ENCODE results near the gene CACNA1F. TPM values are rescaled to one million over a fixed set of nuclear protein-coding genes. Genes with fewer than 3 reads are reported as not detected.
A peak's percentile ranks its signal among the peaks of the same experiment; 100 is the strongest.
"Not testable (repeated sequence)": the region's sequence is repeated elsewhere in the genome, so short reads cannot be mapped to it uniquely, and the experiment has no call there.

The CACNA1F gene
- total RNA-seq, 1 donor from 2014 or later, result 0.07 TPM

DNA sequence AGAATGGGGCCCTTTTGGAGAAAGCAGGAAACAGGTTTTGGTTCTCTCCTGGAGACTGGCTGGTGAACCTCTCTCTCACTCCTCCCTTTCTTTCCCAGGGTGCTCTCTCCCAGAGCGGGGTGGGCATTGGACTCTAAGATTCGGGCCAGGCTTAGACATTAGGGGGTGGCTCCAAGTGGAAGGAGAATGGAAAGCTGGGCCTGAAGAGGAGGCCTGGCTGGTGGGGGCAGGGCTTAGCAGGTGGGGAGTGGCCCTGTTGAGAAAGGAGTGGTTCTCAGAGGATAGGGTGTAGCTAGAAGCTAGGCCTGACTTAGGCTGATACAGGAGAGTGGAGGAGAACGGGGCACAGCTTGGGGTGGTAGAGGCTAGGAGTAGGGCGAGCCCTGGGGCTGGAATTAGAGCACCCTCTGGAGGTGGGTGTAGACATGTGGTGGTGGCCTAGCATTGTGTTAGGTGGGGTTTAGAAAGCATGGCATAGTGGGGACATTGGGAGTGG lies 55.8 kb downstream of the CACNA1F start:
- peaks cover 48% of the 10 kb centered on the region for H3K36me3 Mint-ChIP-seq (ENCODE audit: low read depth)
- intact Hi-C loops (cut with micrococcal nuclease), result no loop called here
- no peaks in the 10 kb centered on the region for H3K27me3 Mint-ChIP-seq
- H3K9me3 Mint-ChIP-seq, result no peaks in the 10 kb centered on the region
- no peak for DNase-seq
- peak overlapping the region; percentile 29 for H3K27ac Mint-ChIP-seq
- H3K4me1 Mint-ChIP-seq, result peaks cover 20% of the 10 kb centered on the region
- no peak overlapping the region for H3K4me3 Mint-ChIP-seq

- H3K27ac Mint-ChIP-seq, result no peak overlapping the region
- H3K27me3 Mint-ChIP-seq, result no peaks in the 10 kb centered on the region
- no peak overlapping the region for H3K4me3 Mint-ChIP-seq
- no peaks in the 10 kb centered on the region for H3K9me3 Mint-ChIP-seq
- intact Hi-C loops (cut with micrococcal nuclease), result no loop called here
- peaks cover 44% of the 10 kb centered on the region for H3K36me3 Mint-ChIP-seq (ENCODE audit: low read depth)
- peaks cover 20% of the 10 kb centered on the region for H3K4me1 Mint-ChIP-seq
- no peak for DNase-seq
Observed at GRCh38 chrX:49176421-49177326, 56.5 kb downstream of the CACNA1F start.

- Mint-ChIP-seq H3K36me3 (ENCODE audit: low read depth) (peaks cover 44% of the 10 kb centered on the region), H3K9me3 (no peaks in the 10 kb centered on the region), H3K4me1 (peaks cover 20% of the 10 kb centered on the region), H3K4me3 (no peak overlapping the region), H3K27ac (no peak overlapping the region), H3K27me3 (no peaks in the 10 kb centered on the region)
- no peak for DNase-seq
- intact Hi-C loops (cut with micrococcal nuclease), result no loop called here
Observed at GRCh38 chrX:49175435-49176274, 57.5 kb downstream of the CACNA1F start.

GRCh38 chrX:49174723-49175122 lies 58.4 kb downstream of the CACNA1F start:
- intact Hi-C loops (cut with micrococcal nuclease), result no loop called here

DNA sequence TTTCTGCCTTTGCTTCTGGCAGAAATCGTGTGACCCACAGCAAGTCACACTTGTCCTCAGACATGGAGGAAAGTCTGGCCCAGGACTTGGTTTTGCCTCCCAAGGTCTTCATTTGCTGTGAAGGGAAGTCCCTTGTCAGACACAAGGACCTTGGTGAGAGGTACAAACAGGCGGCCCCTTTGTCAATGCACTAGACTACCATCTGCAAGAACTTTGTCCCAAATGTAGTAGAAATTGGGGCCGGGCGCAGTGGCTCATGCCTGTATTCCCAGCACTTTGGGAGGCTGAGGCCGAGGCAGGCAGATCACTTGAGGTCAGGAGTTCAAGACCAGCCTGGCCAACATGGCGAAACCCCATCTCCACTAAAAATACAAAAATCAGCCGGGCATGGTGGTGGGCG lies 59.6 kb downstream of the CACNA1F start:
- H3K27ac Mint-ChIP-seq, DNase-seq, H3K9me3 Mint-ChIP-seq, H3K27me3 Mint-ChIP-seq: not testable (repeated sequence)
- H3K36me3 Mint-ChIP-seq (ENCODE audit: low read depth), result peaks cover 31% of the 10 kb centered on the region
- peaks cover 21% of the 10 kb centered on the region for H3K4me1 Mint-ChIP-seq
- H3K4me3 Mint-ChIP-seq, result peak overlapping the region; percentile 90
- intact Hi-C loops (cut with micrococcal nuclease), result loop anchor here (2.0 kb wide), 1 partner anchor 17 kb away; no protein-coding TSS in a partner anchor

More at GRCh38 chrX:49174723-49175122, 58.4 kb downstream of the CACNA1F start:
- Mint-ChIP-seq H3K9me3 (no peaks in the 10 kb centered on the region), H3K36me3 (ENCODE audit: low read depth) (peaks cover 39% of the 10 kb centered on the region), H3K4me3 (no peak overlapping the region), H3K4me1 (peaks cover 20% of the 10 kb centered on the region), H3K27me3 (no peaks in the 10 kb centered on the region), H3K27ac (no peak overlapping the region)
- DNase-seq, result no peak

DNA sequence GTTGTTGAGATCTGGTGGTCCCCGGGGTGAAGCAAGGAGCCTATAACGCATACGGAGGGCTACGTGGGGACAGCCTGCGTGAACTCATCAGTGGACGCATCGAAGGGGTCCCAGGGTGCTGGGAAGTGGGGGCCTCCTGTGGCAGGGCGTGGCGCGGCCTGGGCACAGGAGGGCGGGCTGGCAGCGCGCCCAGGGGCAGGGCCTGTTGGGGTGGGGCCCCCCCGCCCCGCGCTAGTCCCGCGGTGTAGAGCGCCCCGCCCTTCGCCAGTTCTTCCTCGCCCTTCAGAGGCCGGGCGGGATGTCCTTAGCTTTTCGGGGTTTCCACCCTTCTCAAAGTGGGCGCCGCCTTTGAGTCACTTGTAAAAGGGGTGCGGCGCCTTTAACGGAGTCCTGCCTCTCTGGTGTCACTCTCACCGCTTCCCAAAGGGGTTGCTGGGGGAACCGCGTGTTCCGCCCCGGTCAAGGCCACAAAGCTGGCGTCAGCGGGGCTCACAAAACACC lies 60.8 kb downstream of the CACNA1F start:
- Mint-ChIP-seq H3K27me3 (no peaks in the 10 kb centered on the region), H3K4me3 (peak overlapping the region; percentile 90), H3K4me1 (peaks cover 24% of the 10 kb centered on the region), H3K9me3 (no peaks in the 10 kb centered on the region), H3K36me3 (ENCODE audit: low read depth) (peaks cover 26% of the 10 kb centered on the region), H3K27ac (peak overlapping the region; percentile 91)
- DNase-seq, result peak; percentile 89
- intact Hi-C loops (cut with micrococcal nuclease), result loop anchor here (2.0 kb wide), 1 partner anchor 18 kb away; no protein-coding TSS in a partner anchor

GRCh38 chrX:49171752-49172279 lies 61.3 kb downstream of the CACNA1F start, which contains the start of gene PLP2:
Gene PLP2, plus strand, starts transcription at chrX:49171898. Its CDS starts 103 bp downstream, at chrX:49172001.
- peak; percentile 87 for DNase-seq
- Mint-ChIP-seq H3K9me3 (no peaks in the 10 kb centered on the region), H3K4me1 (peaks cover 25% of the 10 kb centered on the region), H3K4me3 (peak within 1 kb of the TSS; percentile 90), H3K27me3 (no peaks in the 10 kb centered on the region), H3K27ac (peak within 1 kb of the TSS; percentile 91), H3K36me3 (ENCODE audit: low read depth) (peaks cover 25% of the 10 kb centered on the region)
- intact Hi-C loops (cut with micrococcal nuclease), result loop anchor here (2.0 kb wide), 1 partner anchor 19 kb away; no protein-coding TSS in a partner anchor

- H3K27ac Mint-ChIP-seq, result peak overlapping the region; percentile 94
- H3K4me1 Mint-ChIP-seq, result peaks cover 30% of the 10 kb centered on the region
- intact Hi-C loops (cut with micrococcal nuclease), result loop anchor here (10.0 kb wide), 2 partner anchors 63 to 363 kb away; partner anchors contain the start of gene HDAC6
- H3K36me3 Mint-ChIP-seq (ENCODE audit: low read depth), result peaks cover 2% of the 10 kb centered on the region
- H3K27me3 Mint-ChIP-seq, result no peaks in the 10 kb centered on the region
- H3K4me3 Mint-ChIP-seq, result peak overlapping the region; percentile 83
- DNase-seq, result no peak
- no peaks in the 10 kb centered on the region for H3K9me3 Mint-ChIP-seq
Observed at GRCh38 chrX:49167740-49168108, 65.4 kb downstream of the CACNA1F start.

- Mint-ChIP-seq H3K4me3 (peak overlapping the region; percentile 83), H3K4me1 (peaks cover 28% of the 10 kb centered on the region), H3K9me3 (no peaks in the 10 kb centered on the region), H3K36me3 (ENCODE audit: low read depth) (no peaks in the 10 kb centered on the region), H3K27ac (peak overlapping the region; percentile 94), H3K27me3 (no peaks in the 10 kb centered on the region)
- DNase-seq, result peak; percentile 86
- intact Hi-C loops (cut with micrococcal nuclease), result loop anchor here (10.0 kb wide), 2 partner anchors 62 to 362 kb away; partner anchors contain the start of gene HDAC6
Observed at GRCh38 chrX:49166914-49167739, 66.0 kb downstream of the CACNA1F start.

- DNase-seq, result peak; percentile 86
- peak overlapping the region; percentile 83 for H3K4me3 Mint-ChIP-seq
- H3K27me3 Mint-ChIP-seq, result no peaks in the 10 kb centered on the region
- H3K36me3 Mint-ChIP-seq (ENCODE audit: low read depth), result no peaks in the 10 kb centered on the region
- no peaks in the 10 kb centered on the region for H3K9me3 Mint-ChIP-seq
- peak overlapping the region; percentile 94 for H3K27ac Mint-ChIP-seq
- peaks cover 28% of the 10 kb centered on the region for H3K4me1 Mint-ChIP-seq
- intact Hi-C loops (cut with micrococcal nuclease), result loop anchor here (10.0 kb wide), 2 partner anchors 61 to 361 kb away; partner anchors contain the start of gene HDAC6
Observed at GRCh38 chrX:49165901-49166881, 66.9 kb downstream of the CACNA1F start.

- H3K36me3 Mint-ChIP-seq (ENCODE audit: low read depth), result no peaks in the 10 kb centered on the region
- no peaks in the 10 kb centered on the region for H3K9me3 Mint-ChIP-seq
- peak overlapping the region; percentile 87 for H3K4me3 Mint-ChIP-seq
- no peaks in the 10 kb centered on the region for H3K27me3 Mint-ChIP-seq
- H3K4me1 Mint-ChIP-seq, result peaks cover 28% of the 10 kb centered on the region
- intact Hi-C loops (cut with micrococcal nuclease), result loop anchor here (1.0 to 10.0 kb wide), 3 partner anchors 8 to 360 kb away; partner anchors contain the start of gene HDAC6
- DNase-seq, result no peak
- peak overlapping the region; percentile 42 for H3K27ac Mint-ChIP-seq
Observed at GRCh38 chrX:49164589-49165360, 68.4 kb downstream of the CACNA1F start.

All from activated CD4-positive, alpha-beta T cell treated with anti-CD3 and anti-CD28 coated beads, Interleukin-2, amount 10 ng/mL, durations not matched to agents 24 days and 14 days (primary cell).